Activated naive CD4-positive, alpha-beta T cell treated with anti-CD3 and anti-CD28 coated beads, Interleukin-2, amount 50 U/mL, for 16 hours (primary cell): Measurements from ENCODE around the gene HINT2.

Experiments used
- DNase-seq: peaks from one replicate; pipeline ENCODE4 v3.0.0-alpha.2; 2020

HINT2 gene

DNA sequence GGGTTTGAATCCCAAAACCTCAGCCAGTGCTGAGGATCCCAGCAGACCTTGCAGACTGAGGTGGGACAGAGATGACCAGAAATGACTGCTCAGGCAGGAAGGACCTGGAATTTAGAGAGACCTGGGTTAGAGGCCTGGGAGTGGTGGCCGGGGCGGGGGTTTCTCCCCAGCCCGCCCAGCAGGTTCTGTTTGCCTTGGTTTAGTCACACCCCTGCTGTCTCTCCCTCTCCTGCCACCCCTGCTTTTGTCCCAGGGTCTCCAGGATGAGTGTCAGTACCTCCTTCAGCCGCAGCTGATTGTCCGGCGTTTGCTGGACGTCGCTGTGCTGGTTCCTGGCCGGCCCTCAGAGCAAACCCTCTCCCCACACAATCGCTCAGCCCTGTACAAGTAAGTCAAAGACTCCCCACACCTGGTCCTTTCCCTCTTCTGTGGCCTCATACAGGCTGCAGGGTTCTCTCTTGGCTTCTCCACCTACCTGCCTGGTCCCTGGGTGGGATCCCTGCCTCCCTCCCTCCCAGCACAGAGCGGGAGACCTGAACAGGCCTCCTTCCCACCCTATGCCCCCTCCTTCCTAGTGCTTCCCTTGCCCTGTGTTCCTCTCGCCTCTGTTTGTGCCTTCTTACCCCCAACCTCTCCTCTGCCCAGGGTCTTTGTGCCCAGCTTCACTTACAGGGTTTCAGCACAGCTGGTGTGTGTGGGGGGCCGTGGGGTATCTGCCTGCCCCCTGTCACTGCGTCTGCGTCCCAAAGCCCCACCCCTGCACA is 26.2 kb upstream of the HINT2 start:
- DNase-seq = no peak

DNA sequence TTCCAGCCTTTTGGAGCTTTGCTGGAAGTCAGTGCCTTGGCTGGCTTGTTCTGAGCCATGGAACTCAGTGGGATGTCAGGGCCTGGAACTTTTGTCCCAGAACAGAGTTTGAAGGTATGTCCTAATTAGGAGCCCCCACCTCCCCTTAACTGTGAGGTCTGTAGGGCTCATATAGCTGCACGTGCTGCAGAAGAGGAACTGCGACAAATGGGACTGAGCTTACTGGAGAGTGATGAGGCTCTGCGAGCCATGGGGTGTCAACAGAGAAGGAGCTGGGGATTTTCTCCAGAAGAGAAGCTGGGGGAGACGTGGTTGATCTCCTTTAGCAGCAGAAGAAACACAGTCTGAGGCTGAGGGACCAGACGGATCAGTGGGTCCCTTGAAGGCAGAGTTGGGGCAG is 25.1 kb upstream of the HINT2 start:
- DNase-seq = no peak

DNA sequence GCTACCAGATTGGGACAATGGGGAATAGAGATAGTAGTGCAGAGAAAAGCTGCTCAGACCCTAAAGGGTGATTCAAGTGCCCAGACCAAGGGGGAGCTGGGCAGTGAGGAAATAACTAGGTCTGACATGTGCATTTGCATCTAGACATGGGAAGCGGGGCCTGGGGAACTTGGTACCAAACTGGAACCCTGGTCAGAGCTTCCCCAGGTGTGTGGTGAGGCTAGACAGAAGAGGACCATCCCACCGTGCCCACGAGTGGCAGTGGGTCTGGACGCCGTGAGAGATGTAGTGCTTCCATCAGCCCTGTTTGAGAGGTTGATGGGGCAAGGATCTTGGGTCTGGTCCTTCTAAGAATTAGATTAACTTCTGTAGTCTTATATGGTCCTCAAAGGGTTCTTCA is 21.8 kb upstream of the HINT2 start:
- no peak for DNase-seq

DNA sequence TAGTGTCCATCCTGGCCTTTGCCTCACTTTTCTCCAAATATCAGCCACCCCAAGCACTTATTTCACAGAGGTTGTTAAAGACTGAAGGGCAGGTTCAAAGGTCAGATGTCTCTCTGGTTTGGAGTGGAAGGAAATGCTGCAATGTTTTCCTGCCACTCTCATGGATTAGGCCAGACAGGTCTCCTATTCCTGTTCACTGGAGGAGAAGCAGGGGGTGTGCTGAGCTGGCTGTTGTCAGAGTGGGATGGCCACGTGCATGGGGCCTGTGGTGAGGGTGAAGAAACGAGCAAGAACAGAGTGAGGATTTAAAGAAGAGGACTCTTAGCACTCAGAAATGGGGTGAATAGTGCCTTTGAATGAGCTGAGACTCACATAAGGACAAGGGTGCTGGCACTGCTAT is 20.9 kb upstream of the HINT2 start:
- DNase-seq = no peak

DNA sequence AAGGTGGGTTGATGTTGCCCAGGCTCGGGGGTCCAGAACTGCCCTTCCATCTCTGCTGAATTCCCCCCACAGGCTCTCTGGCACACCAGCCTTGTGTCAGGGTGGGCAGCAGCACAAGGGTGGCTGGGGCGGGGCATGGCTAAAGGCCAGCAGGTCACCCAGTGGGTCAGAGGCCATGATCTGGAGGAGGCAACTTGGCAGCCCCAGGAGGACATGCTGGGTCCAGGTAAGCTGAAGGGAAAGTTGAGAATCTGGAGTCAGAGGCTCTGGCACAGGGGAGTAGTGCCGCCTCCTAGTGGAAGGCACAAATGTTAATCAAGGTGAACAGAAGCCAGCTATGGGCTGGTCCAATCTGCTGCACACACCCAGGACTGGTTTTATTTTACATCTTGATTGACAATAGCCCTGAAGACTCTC is 20.4 kb upstream of the HINT2 start:
- DNase-seq = no peak

DNA sequence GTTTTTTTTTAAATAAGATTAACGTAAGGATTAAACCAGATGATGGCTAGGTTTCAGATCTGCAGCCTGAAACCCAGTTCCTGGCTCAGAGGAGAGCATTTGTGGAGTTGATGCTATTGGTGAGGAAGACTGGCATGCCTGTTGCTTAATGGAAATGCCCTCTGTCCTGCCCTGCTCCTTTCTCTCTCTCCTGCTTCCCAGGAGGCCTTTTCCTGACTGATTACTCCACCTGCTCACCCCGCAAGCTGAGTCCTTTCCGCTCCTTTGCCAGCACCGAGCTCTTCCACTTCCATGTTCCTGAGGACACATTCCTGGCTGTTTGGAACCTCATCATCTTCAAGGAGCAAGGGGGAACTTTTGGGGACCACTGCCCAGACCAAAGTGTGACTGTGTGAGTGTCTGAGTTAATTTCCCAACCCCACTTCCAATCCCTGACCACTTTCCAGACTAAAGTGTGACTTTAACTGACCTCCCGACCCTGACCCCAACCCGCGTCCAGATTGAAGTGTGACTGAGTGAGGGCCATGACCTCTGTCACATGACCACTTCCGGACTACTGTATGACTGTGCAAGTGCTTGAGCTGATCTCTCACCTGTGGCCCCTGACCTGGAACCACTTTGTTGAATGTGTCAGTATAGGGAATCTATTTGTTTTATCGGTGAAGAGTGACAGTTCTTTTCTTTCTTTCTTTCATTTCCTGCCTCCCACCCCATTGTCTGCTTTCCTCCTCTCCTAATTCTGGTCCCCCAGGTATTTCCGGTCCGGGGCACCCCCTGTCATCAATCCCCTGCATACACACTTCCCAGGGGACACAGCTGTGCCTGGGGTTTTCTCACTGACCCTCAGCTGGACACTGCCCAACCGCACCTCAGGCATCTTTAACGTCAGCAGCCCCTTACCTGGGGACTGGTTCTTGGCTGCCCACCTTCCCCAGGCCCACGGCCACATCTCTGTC is 19.7 kb upstream of the HINT2 start:
- DNase-seq = no peak

DNA sequence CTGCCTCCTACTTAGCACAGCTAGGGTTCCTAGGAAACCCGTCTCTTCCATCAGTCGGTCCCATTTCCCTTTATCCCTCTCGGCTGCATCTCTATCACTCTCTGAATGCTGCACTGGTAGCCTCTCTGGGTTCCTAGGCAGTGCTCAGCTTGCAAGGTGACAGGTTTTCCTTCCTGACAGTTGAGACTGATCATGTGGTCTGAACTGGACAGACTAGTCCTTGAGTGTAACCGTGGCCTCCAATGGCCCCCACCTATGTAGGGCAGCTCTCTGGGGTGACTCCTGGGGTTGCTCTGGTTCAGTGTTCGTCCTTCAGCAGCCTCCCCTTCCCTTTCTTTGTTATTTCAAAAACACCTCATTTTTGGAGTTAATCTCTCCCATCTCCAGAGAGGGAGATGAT is 18.0 kb upstream of the HINT2 start:
- DNase-seq = no peak

DNA sequence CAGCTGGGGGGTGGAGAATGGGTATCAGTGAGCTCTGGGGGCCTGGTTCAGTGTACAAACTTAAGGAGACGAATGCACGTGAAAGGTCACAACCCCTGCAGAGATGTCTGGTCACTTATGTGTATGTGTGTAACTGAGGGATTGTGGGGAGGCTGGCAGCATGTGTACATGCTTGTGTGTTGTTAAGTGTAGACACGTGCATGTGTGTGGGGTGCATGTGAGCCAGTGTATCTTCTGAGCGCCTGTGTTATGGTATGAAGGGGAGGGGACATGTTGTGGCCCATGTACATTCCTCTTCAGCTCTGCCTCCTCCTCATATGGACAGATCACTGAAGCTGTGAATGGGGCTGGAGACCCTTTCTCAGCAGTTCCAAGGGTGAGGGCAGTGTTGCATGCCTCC is 16.2 kb upstream of the HINT2 start:
- DNase-seq = no peak

DNA sequence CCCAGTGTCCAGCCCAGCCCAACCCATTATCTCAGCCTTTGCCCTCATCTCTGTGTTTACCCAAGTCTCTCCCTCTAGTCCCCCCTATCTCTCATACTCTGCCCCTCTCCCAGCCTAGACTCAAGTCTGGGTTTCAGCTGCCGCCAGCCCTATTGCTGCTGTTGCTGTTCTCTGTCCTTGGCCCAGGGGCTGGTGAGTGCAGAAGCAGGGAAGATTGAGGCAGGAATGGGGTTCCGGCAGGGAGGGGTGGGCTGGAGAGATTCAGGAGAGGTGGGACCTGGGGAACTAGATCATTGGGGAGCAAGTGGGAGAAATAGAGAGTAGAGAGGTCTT is 14.9 kb upstream of the HINT2 start:
- no peak for DNase-seq

DNA sequence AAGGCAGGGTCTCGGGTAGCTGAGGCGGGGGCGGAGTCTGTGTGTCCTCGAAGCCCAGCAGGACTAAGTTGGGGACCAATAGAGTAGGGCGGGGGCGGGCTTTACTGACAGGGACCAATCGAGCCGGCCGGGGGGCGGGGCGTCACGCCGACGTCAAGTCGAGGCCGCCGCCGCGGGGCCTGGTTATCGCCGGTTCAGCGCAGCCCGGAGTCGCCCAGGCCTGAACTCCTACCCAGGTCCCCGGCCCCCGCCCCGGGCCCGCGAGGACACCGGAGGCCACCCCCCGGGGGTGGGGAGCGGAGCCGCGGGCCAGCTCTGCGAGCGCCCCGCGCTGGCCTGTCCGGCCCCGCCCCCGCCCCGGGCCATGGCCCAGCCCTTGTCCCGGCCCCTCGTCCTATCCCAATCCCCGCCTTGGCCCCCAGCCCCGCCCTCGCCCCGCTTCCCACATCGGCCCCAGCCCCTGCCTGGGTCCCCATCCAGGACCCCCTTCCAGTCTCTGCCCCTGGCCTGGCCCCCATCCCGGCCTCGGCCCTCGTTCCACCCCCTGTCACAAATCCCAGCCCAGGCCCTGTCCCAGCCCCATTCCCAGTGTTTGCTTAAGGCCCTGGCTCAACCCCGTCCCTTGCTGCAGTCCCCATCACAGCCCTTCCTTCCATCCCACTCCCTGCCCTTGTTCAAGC is 14.4 kb upstream of the HINT2 start, which contains the start of gene TMEM8B:
Gene TMEM8B, plus strand, starts transcription at position 145 of the 680 bp plus-strand sequence. Its CDS starts 220 bp downstream, at position 365.
- peak; percentile 97 for DNase-seq

DNA sequence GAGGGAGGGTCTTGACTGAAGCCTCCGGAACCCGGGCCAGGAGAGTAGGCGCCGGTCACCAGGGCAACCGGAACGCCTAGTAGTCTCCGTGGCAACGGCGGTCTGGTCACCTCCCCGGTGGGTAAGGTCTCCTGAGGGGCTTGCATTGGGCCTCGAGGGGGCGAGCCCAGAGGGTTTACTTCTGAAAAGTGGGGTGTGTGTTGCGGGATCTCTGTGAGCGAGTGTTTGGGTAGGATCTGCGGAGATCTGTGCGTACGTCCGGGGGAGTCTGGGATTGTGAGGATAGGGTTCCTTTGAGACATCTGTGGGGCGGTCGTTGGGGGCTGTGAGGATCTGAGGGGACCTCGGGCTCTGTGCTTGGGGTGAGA is 13.9 kb upstream of the HINT2 start, which contains the start of gene FAM221B:
Gene FAM221B, minus strand, starts transcription at position 17 of the 368 bp plus-strand sequence. CDS start 2,571 bp downstream, outside the sequence.
- DNase-seq = peak; percentile 30

DNA sequence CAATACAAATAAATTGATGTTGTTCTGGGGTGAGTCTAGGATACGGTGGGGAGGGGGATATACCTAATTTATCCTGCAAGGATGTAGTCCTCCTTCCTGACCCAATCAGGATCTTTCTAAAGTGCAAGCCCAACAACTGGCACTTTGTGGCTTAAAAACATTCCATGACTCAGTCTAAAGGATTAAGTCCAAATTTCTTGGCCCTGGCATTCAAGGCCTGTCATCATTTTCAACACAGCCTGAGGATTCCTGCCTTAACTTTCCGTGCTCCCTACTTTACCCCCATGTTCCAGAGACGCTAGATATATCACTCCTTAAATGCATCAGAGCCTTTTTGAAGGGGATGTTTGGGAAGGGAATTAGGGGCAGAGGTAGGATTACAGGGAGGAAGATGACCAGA is 12.6 kb upstream of the HINT2 start:
- no peak for DNase-seq

DNA sequence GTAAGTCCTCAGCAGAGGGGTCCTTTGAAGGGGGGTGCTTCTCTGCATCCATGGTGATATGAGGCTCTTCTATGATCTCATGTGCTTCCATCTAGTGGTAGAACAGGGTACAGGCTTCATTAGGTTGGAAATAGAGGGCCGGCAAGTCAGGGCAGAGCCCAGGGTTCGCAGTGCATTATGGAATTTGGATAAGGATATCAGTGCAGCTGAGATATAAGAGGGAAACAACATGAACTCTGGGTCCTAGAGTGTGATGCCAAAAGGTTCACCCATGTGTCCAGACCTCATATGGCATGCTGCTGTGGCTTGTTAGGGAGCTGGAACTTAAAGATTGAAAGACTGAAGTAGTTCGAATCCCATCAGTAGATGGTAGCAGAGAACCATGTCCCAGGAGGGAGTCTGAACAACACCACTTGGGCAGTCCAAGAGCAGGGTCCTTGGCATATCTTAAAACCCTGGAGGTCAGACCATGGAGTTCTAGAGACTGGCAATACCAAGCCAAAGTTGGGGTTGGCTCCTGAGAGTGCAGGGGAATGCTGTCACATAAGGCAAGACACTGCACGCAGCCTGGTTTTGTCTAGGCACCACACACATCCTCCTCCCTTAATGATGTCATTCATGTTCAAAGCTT is 11.3 kb upstream of the HINT2 start:
- peak; percentile 24 for DNase-seq

DNA sequence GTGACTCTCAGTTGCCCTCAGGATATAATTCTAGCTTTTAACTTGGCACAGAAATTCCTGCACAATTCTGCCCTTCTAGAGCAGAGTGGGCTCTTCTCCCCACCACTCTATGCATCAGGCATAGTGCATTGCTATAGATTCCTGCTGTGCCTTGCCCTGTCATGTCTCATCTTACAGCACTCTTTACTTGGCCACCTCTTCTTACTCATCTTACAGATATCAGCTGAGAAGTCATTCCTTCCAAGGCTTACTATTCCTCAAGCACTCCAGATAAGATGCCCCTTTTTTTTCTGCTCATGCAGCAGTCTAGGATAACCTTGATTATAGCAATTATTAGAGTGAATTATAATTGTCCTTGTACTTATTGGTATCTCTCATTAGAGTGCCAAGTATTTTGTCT is 8.1 kb upstream of the HINT2 start:
- no peak for DNase-seq

DNA sequence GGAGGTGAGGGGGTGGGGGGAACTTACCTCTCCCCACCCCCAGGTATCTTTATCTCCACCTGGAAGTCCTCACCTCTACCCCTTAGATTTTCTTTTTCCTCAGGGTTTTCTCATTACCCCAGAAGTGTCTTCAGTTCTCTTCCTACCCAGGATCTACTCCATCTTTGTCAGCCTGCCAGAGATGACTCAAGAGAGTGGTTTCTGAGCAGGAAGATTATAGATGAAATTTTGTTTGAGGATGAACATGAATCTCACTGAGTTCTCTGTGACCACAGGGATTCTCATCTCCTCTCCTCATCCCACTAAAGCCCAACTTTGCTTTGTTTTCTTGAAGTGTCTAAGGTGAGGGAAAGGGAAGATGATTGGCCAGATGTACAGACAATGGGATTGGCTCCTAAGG is 5.2 kb upstream of the HINT2 start:
- no peak for DNase-seq

DNA sequence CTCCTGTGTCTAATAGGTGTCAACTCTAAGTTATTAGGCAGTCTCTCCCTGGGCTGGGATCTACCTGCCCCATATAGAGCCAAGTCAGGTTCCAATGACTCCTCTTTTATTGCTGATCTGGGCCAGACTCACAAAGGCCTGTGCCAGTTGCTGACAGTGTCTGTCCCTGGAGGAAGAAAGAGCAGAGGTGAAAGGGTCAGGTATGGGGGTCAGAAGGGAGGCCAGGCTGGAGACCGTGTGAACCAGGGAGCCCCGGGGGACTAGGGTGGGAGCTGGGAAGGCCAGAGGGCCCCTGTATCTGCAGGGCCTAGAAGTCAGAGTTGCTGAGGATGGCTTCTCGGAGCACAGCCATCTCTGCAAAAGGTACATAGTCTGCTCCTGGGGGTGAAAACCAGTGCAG is 3.5 kb upstream of the HINT2 start:
- DNase-seq = no peak

DNA sequence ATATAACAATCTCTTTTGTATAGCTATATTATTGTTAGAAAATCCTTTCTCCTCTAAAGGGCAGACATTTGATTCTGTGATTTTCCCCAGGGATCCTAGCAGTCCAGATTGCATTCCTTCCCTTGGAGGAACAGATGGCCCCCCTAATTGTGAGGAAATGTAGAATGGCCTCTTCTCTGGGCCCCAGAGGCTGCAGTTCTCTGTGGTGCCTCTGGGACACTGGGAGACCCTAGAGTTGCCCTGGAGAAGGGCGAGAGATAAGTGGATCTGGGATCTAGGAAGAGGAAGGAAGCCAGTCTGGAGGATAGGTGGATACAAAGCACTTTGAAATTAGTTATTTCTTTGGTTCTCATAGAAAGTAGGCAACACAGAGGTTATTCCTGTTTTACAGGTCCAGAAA is 1.9 kb upstream of the HINT2 start:
- DNase-seq = no peak

DNA sequence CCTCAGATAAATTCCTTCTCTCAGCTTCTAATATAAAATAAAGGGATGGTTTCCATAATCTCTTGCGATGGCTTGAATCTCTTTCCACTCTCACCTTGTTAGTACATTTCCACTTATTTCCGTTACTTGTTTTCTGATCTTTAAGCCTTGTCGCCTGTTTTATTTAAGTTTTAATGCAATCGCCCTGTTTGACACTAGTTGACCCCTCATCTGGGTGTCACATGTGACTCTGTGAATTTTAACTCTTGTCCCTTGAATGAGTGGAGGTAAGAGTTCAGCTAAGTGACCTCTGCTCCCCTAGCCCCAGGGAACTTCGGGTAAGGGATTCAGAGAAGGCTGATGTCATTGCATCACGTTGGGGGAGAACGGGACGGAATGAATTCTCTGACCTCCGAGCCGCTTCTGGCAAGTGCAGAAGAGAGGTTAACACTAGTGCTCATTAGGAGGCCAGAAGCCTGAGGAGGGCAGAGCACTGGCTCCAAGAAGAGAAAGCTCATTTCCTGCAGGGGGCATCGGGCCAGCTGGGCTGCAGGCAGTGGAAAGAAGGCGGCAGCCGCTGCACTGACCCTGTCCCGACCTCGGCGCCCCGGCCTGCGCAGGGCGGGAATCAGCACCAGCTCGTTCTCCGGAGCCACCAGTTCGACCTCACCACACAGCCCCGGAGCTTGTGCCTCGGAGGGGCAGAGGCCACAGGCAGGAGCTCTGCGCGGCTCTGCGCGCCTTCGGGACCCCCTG is 569 bp downstream of the HINT2 start:
- DNase-seq = no peak

DNA sequence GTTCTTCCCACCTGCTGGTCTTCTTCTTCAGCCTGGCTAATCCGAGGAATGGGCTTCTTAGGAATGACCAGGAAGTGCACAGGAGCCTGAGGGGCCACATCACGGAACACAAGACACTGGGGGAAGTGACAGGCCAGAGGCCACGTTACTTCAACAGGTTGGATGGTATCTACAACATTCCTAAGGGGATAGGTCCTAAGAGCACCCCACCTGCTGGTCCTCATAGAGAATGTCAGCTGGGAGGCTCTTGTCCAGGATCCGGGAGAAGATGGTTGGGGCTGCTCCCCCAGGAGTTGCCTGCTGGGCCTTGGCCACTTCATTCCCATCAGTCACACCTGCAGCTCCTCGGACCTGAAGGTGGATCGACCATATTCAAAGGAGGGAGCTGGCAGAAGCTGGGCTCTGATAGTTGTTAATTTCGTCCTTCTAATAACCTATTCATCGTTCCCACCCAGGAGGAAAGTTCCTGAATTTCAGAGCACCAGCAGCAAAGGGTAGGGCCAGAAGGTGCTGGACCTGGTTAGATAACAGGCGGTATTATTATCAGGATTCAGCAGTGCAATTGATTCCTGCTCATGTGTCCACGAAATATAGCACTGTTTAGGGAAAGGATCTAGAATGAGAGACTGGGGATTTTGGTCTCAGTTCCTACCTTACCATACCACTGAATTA is 1.3 kb downstream of the HINT2 start:
- no peak for DNase-seq

DNA sequence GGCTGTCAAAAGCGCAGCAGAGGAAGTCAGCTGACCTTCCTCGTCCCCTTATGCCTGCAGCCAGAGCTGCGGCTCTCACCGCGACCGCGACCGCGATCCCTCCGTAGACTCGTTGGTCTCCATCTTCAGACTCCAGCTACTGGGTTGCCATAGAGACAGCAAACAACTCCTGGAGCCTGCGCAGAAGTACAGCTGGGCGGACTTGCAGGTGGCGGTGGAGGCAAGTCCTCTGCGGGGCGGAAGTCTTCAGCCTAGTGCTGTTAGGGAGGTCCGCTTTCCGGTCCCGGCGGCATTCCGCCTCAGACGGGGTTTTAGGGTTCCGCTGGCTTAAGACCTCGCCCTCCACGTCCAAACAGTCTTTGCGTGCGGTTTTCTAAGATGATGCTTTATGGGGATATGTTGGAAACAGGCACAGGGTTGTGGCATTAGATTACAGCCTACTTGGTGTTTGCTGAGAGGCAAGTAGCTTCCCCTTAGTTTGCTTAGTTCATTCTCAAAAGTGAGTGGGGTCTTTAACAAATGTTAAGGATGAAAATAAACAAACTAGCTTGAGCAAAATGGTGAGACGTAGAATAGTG is 2.7 kb downstream of the HINT2 start, which contains the start of gene SPAG8:
Gene SPAG8, minus strand, starts transcription at position 238 of the 578 bp plus-strand sequence. Its CDS starts 115 bp downstream, at position 123.
- peak; percentile 94 for DNase-seq

DNA sequence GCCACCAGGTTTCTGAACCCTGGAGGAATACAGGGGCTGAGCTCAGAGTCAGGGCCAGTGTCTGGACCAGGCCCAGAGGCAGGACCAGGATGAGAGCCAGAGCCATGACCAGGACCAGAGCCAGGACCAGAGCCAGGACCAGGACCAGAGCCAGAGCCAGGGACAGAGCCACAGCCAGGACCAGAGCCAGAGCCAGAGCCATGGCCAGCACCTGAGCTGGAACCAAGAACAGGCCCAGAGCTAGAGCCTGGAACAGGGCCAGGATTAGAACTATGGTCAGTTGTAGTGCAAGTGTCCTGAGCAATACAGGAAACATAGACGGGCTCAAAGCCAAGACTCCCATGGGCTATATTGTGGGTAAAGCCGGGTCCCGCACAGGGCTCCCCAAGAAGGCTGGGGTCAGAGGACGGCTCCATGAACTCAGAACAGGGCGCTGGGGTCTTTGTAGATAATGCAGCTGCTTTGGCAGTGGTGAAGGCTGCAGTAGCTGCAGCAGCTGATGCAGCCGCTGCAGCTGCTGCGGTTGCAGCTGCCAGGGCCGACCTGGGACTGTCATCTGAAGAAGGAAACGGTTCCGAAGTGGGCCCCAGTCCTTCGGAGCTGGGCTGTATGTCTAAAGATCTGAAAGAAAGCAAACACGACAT is 3.3 kb downstream of the HINT2 start:
- DNase-seq = no peak
